ENCODE measurements around the gene PRKCD.

Gene PRKCD

DNA sequence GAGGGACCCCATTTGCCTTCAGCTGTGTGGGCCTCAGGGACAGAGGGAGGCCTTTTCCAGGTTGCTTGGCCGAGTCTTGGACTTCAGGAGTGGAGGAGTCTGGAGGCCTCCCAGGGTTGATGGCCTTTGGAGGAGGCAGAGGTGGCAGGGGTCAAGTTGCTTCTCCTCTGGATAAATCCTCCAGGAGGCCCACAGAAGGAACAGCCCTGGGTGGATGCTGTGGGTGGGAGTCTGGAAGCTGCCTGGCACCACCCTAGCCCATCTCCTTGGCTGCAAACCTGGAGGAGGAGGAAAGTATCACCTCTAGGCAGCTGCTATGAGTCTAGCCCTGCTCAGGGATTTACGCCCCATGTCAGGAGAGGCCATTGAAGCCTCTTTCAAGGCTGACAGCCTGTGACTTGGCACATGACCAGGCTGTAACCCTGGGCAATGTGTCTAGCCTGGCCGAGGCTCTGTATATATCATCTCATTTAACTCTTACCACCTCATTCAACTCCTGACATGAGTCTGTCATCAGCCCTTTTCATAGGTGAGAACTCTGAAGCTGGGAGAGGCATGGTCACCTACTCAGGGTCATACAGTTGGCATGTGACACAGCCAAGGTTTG lies 2.9 kb upstream of the PRKCD start:
- no peak for DNase-seq

- no peak for DNase-seq
These were observed 2.2 kb upstream of the PRKCD start for GRCh38 chr3:53158765-53159155.

- no peak for DNase-seq
These were observed 1.6 kb upstream of the PRKCD start for GRCh38 chr3:53159156-53160060.

DNA sequence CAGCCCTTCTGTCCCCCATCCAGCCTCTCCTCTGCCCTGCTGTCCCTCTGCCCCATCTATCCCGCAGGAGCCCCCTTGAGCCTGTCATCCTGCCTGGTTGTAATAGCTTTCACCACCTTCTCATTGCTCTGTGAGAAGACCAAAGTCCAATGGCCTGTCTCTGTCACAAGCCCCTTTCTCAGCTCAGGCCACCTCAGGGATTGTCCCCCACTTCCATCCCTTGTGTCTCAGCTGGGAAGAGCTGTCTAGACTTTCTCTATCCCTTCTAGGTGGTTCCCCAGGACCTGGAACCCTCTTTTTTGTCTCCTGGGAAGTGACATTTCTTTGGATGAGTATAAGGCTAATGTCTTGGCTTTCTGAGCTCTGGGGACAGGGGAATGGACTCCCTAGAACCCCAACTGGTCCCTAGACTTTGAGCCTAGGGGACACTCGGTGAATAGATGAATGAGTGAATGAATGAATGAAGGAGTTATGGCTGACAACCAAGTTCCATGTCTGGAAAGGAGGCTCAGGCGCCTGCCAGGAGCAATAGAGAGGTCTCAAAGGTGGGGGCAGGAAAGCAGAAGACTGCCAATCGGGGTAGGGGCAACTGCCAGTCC lies 849 bp upstream of the PRKCD start:
- DNase-seq, result no peak

GRCh38 chr3:53161450-53161819 lies 426 bp downstream of the PRKCD start:
- peak; percentile 90 for DNase-seq

- DNase-seq, result peak; percentile 90
These were observed 1.0 kb downstream of the PRKCD start for GRCh38 chr3:53161820-53162671.

DNA sequence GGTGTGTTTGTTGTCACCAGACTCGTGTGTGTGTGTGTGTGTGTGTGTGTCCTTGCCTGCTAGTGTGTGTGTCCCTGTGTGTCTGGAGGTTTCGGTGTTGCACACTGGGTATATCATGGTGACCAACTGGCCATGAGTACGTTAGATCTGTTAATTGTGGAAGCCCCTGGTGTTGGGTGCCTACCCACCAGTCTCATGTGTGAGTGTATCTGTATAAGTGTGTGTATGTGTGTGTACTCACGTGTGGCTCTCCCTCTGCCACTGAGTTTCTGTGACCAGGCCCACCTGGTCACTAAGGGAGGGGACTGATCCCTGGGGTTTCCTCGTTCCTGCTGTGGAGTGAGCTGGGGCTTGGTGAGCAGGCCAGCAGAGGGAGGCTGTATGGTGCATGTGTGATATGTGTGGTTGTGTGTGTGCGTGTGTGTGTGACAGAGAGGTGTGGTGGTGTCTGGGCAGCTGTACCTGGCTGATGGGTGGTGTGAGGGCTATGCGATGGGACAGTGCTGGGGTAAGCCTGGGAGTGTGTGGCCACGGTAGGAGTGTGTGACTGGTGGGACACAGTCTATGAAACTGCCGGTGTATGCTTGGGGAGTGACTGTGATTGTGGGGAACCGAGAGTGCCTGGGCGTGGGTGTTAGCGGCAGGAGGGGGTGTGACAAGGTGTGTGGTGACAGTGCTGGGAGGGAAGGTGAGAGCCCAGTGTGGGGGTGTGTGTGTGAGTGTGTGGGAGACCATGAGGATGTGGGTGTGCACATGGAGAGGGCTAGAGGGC lies 1.8 kb downstream of the PRKCD start:
- peak; percentile 54 for DNase-seq

GRCh38 chr3:53163444-53164387 lies 2.7 kb downstream of the PRKCD start:
- DNase-seq, result no peak

DNA sequence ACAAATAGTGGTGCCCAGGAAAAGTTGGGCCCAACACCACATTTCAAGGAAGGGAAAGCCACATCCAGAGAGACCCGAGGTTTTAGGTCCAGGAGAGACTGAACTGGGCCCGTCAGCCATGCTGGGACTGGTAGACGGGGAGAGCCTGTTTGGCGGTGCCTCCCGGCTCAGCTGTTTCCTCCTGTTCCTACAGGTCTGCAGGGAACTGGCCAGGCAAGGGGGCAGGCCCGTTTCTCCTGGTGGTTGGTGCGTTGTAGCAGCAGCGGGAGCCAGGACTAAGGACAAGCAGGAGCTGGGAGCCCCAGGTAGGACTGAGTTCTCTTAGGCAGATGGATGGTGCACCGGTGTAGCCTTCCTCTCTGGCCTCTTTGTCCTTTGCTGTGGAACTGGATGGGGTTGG lies 3.9 kb downstream of the PRKCD start:
- DNase-seq, result peak; percentile 45

GRCh38 chr3:53166206-53166605 lies 5.2 kb downstream of the PRKCD start:
- no peak for DNase-seq

- peak; percentile 66 for DNase-seq
These were observed 5.8 kb downstream of the PRKCD start for GRCh38 chr3:53166781-53167291.

GRCh38 chr3:53167418-53168174 lies 6.6 kb downstream of the PRKCD start:
- DNase-seq, result no peak

DNA sequence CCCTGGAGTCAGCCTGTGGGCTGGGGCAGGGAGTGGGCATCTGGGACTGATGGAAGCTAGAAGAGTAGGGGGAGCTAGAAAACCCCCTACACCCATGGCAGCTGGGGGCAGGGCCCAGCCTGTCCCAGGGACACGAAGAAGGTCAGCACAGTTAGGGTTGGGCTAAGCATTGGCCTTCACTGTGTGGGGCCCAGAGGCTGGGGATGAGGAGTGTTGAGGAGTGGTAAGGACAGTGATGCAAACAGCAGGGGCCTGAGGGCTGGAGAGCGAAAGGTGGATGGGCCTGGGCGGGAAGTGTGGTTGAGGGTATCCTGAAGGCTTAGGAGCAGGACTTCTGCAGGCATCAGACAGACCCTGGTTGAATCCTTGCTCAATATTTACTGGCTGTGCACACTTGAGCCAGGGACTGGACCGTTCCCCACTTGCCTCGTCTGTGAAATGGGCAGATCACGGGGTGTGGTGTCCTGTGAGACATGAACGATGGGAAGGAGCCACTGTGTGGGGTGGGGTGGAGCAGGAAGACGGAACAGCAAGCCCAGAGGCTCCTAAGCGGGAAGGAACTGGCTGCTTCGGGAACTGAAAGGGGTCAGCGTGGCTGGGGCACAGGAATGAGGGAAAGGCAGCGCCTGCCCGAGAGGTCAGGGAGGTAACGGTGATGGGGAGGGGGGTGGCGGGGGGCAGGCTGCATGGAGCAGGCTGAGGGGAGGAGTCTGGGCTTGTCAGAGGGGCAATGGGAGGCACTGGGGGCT lies 7.3 kb downstream of the PRKCD start:
- no peak for DNase-seq

GRCh38 chr3:53169045-53169831 lies 8.2 kb downstream of the PRKCD start:
- DNase-seq, result no peak

DNA sequence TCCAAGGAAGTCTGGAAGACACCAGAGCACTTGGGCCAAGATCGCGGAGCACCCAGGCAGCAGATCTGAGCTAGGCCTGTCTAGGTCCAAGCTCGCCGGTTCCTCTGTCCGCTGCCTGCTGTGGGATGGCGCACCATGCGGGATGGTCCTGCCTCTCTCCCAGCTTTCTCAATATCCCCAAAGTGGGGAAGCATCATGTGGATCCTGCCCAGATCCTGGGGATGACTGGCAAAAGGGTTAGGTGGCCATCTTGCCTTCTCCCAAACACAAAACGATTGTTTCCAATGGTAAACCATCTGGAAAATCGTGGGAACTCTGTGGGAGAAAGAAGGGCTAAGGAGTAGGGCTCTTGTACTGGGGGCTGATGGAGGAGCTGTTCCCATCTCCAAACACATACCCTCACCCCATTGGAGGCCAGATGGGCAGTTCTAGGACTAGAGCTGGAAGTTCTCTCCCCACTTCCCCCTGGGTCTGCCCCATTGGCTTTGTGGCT lies 8.9 kb downstream of the PRKCD start:
- DNase-seq, result no peak

GRCh38 chr3:53170325-53171063 lies 9.5 kb downstream of the PRKCD start:
- no peak for DNase-seq

DNA sequence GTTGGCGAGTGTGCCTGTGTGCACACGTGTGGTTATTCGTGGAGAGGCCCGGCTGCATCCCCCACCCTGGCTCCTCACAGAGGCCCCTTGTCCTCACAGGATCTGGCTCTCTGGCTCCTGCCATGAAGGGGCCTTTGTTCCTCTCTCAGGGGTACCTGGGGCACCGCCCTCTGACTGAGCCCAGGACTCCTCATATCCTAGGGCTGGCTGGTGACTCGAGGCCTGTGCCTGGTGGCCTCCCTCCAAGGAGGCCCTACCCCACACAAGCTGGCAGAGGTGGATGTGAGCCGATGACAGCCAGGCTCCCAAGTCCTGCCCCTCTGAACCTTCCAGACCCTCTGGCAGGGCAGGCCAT lies 10.0 kb downstream of the PRKCD start:
- DNase-seq, result no peak

Data from 8988T (cell line).